SJSA1 (cell line): Measurements from ENCODE around the gene SRGAP2C. TPM values are rescaled to one million over a fixed set of nuclear protein-coding genes. Genes with fewer than 3 reads are reported as not detected.
"Not testable (repeated sequence)": the region's sequence is repeated elsewhere in the genome, so short reads cannot be mapped to it uniquely, and the experiment has no call there.

ENCODE experiments used
- DNase-seq, 2 experiments: peaks; one replicate each; pipeline ENCODE4 v3.0.0-alpha.2; 2015 to 2020; ENCODE audit warnings: low spot score in 2 of 2, low read depth in 1 of 2
- H3K27ac ChIP-seq: fragments of 250-450 bp; sonication (Bioruptor Pico); 2 replicates; pipeline ENCODE4 v1.5.1; 2020; ENCODE audit warnings: mild to moderate bottlenecking, moderate library complexity
- H3K27me3 ChIP-seq: fragments of 250-450 bp; sonication (Bioruptor Pico); replicated peaks from 2 replicates; pipeline ENCODE4 v1.5.1; 2020; ENCODE audit warnings: mild to moderate bottlenecking, moderate library complexity
- H3K36me3 ChIP-seq: fragments of 250-450 bp; sonication (Bioruptor Pico); 2 replicates; pipeline ENCODE4 v1.5.1; 2020; ENCODE audit warnings: mild to moderate bottlenecking
- H3K4me1 ChIP-seq: fragments of 250-450 bp; sonication (Bioruptor Pico); replicated peaks from 2 replicates; pipeline ENCODE4 v1.6.1; 2021; ENCODE audit warnings: mild to moderate bottlenecking
- H3K4me3 ChIP-seq: fragments of 250-450 bp; sonication (Bioruptor Pico); 2 replicates; pipeline ENCODE4 v1.5.1; 2020; ENCODE audit warnings: mild to moderate bottlenecking
- H3K9me3 ChIP-seq: fragments of 250-450 bp; sonication (Bioruptor Pico); replicated peaks from 2 replicates; pipeline ENCODE4 v1.5.1; 2020; ENCODE audit warnings: mild to moderate bottlenecking
- total RNA-seq: library from RNA; depleted of rRNA; stranded (reverse); fragments of >200 nt; shearing (Covaris generic); gene quantifications from 2 replicates; pipeline ENCODE4 v1.2.3, GENCODE V29; 2014

Gene SRGAP2C
- total RNA-seq, 1 experiment from 2014 or later, result 33.7 TPM

DNA sequence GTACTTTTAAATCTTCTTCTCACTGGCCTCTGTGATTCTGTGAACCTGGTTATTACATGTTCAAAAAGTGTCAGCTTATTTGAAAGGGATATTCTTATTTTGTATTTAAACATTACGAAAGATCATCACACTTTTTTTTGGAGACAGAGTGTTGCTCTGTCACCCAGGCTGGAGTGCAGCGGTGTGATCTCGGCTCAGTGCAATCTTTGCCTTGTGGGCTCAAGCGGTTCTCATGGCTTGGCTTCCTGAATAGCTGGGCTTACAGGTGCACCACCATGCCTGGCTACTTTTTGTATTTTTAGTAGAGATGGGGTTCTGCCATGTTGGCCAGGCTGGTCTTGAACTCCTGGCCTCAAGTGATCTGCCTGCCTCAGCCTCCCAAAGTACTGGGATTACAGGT lies 82.3 kb downstream of the SRGAP2C start:
- not testable (repeated sequence) for H3K36me3 ChIP-seq, DNase-seq, H3K27ac ChIP-seq, H3K4me3 ChIP-seq, H3K9me3 ChIP-seq, H3K27me3 ChIP-seq, H3K4me1 ChIP-seq

DNA sequence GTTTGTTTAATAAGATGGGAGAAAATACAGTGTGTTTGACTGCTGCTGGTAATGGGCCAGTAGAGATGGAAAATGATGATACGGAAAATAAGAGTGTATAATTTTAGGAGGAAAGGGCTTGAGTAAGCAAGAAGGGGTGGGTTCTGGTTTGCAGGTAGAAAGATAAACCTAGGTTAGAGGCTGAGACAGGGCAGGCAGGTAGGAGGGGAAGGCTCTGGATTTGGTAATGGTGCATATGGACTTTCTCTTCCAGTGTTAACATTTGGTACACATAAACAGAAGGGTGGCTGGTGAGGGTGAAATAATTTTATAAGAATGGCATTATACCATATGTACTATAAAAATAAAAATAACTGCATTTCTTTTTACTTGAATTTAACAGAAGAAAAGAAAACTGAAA lies 84.5 kb downstream of the SRGAP2C start:
- H3K9me3 ChIP-seq, H3K4me3 ChIP-seq, H3K27ac ChIP-seq, H3K36me3 ChIP-seq, DNase-seq, H3K27me3 ChIP-seq, H3K4me1 ChIP-seq: not testable (repeated sequence)

DNA sequence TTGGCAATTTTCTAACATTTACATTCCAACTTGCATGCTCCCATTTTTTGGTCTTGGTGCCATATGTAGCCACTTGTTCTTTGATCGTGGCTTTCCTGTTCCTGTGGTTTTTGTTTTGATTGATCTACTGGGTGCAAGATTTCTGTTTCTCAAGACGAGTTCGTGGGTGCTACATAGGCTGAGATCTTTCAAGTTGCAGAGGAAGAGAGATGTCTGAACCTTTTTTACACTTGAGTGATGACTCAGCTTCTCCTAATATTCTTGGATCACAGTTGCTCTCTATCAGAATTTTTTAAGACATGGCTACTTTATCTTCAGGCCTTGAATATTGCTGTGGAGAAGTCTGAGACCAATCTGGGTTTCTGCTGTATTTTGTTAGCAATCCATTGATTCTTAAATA lies 85.2 kb downstream of the SRGAP2C start:
- H3K27me3 ChIP-seq, DNase-seq, H3K36me3 ChIP-seq, H3K9me3 ChIP-seq, H3K27ac ChIP-seq, H3K4me3 ChIP-seq, H3K4me1 ChIP-seq: not testable (repeated sequence)

DNA sequence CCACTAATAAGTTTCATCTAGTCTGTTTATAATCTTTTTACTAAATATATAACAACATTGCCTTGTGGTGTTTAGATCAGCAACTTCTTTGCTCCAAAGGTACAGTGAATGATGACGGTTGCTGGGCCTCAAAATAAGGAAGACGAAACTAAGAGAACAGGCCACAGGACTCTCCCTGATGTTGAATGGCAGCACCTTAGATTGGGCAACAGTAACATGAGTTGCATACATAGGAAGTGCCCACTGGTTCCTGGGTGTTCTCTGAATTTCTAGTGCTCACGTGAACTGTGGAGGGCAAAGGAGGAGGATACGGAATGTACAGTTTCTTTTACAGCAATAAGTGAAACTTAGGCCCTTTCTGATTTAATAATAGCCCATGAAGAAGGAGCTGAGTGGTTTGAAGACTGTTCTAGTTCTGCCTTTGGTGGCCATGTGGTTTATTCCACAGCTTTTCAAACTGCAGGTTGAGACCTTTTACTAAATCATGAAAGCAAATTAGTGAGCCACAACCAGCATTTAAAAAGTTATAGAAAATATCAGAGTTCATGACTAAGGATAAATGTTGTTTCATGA lies 86.5 kb downstream of the SRGAP2C start:
- H3K27ac ChIP-seq, H3K4me1 ChIP-seq, H3K4me3 ChIP-seq, H3K9me3 ChIP-seq, H3K36me3 ChIP-seq, DNase-seq, H3K27me3 ChIP-seq: not testable (repeated sequence)

DNA sequence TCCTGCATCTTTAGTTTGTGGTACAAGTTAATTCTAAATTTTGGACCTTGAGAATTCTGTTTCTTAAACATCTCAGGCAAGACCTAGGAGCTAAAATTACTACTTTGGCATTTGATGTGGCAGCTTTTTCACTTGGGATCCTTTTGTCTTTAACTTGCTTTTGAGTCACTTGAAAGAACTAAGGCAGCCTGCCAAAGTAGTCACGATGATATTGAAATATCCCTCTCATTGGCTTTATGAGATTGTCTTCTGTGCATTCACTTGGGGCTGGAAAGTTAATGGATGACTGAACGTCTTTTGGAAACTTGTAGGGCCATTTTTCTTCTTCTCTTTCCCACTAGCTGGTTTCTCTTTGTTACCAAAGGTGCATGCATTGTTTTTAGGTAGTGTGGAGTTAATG lies 90.7 kb downstream of the SRGAP2C start:
- not testable (repeated sequence) for H3K9me3 ChIP-seq, H3K4me3 ChIP-seq, DNase-seq, H3K27me3 ChIP-seq, H3K27ac ChIP-seq, H3K36me3 ChIP-seq, H3K4me1 ChIP-seq

DNA sequence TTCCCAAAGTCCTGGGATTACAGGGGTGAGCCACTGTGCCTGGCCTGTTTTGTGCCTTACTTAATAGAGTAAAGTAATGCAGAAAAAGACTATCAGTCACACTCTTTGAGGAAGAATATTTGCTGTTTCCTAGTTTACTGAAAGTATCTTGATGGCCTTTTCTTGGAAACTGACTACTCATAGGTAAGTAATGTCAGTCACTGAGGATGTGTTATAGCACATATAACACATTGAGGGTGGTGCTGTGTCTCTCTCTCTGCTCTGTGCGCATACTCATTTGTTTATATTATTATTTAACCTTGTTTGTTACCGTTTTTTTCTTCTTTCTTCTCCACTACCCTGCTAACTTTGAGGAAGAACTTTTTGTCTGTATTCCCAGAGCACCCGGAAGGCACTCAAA lies 93.4 kb downstream of the SRGAP2C start:
- not testable (repeated sequence) for H3K4me3 ChIP-seq, H3K4me1 ChIP-seq, H3K27me3 ChIP-seq, H3K36me3 ChIP-seq, H3K9me3 ChIP-seq, H3K27ac ChIP-seq, DNase-seq

DNA sequence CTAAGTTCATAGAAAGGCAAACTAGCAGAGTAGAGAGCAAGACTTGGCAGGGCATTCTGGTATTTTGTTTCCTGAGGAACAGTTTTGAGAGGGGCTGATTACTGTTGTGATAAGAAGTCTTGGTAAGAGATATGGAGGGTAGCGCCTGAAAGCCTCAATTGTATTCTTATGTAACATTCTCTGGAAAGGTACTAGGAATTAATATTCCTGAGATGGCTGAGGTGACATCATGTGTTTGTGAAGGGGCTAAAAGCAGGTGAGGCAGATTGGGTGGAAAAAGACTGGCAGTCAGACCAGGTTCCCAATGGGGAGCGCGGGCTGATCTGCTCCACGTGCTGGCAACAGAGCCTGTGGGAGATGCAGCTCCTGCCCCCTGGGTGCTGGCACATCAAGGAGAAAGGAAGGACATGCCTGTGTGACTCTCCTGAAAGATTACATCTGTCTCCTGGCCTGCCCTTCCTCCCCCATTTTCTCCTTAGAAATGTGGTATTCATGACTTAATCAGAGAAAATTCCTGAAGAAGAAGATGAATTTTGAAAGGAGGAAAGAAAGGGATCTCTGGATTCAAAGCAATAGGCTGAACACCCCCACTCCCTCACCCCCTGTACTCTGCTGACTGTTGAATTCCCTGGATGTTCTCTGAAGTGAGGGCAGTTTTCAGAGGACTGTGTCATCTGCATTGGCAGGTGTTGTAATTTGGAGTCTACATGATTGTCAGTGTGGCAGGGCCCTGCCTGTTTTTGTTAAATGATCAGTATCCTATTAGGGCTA lies 94.2 kb downstream of the SRGAP2C start:
- peak in 1 of 2 experiments; percentile 5 for DNase-seq
- H3K9me3 ChIP-seq, H3K4me3 ChIP-seq, H3K36me3 ChIP-seq, H3K27me3 ChIP-seq, H3K4me1 ChIP-seq, H3K27ac ChIP-seq: not testable (repeated sequence)

DNA sequence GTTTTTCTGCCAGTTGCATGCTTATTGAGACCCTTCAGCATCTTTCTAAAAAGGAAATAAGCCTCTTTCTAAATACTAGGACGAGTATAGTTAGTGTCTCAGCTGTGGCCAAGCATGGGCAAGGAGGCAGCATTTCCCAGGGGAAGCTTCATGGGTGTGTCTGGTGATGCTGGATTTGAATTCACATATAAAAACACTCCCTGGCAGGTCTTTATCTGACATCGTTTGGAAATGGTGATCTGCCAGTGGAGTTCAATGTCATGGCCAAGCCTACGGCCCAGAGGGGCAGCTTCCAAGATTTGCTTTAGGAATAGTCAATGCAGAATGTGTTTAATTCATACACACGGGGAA lies 94.7 kb downstream of the SRGAP2C start:
- not testable (repeated sequence) for H3K4me1 ChIP-seq, H3K4me3 ChIP-seq, H3K27ac ChIP-seq, DNase-seq, H3K36me3 ChIP-seq, H3K27me3 ChIP-seq, H3K9me3 ChIP-seq

DNA sequence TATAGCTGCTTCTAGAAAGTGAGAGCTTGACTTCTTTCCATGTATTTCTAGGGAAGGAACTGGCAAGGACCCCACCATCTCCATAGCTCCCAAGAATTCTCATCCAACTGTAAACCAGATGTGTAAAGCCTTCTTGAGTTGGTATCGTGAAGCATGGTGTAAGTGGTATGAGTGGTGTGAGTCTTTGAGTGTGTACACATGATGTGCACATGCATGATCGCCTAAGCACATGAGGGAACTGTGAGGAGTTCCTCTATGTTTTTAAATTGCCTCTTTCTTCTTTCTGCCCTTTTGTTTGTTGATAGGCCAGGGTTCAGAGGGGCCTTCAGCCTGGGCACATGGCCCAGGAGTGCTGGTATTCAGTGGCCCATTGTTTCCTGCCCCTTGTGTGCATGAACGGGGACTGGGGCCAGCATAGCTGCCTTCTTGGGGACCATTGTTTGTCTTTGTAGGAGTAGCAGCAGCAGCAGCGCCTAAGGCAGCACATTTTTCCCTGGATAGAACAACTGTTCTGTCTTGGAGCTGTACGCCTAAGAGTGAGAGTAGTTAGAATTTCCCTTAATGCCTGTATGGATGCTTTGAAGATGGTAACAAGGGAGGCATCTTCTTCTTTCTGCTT lies 96.0 kb downstream of the SRGAP2C start:
- not testable (repeated sequence) for H3K36me3 ChIP-seq, DNase-seq, H3K4me3 ChIP-seq, H3K9me3 ChIP-seq, H3K4me1 ChIP-seq, H3K27ac ChIP-seq, H3K27me3 ChIP-seq

DNA sequence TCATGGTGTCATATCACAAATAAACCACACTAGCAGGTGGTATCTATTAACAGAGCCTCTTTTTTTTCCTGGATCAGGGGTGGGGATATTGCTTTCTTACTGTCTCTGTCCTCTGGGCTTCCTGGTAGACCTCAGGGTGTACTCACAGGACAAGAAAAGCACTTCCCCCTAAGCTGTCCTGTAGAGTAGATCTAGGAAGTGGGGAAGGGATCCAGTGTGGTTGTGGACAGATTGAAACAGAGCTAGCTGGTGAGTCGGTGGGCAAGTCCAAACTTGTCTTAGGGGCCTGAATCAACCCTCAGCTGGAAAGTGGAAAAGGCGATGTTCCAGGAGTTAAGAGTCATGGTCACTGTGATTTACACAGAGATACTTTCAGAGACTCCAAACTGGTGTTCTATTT lies 96.7 kb downstream of the SRGAP2C start:
- H3K27ac ChIP-seq, H3K4me3 ChIP-seq, H3K36me3 ChIP-seq, H3K27me3 ChIP-seq, DNase-seq, H3K4me1 ChIP-seq, H3K9me3 ChIP-seq: not testable (repeated sequence)

DNA sequence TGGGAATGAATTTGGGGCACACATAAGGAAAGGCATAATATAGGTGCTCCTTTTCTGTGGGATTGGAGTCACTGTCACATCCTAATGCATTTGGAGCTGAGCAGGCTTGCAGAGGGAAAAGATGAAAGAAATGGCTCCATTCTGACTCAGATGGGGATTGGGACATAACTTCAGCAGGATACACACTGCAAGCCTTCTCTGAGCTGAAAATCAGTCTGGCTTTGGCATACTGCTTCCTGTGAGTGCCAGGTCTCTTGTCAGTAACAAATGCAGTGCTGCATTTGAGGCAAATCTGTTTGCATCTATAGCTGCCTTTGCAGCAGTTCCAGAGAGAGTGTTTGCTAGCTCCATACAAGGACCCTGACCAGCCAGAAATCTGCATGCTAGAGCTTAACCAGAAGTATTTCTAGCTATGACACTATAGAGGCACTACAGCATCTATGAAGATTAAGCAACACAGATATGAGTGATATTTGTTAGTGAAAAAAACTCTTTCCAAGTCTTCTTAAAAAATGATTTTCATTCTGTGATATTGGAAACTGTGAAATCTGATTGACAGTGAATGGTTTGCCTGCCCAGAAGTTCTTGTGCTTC lies 98.9 kb downstream of the SRGAP2C start:
- H3K27me3 ChIP-seq, H3K9me3 ChIP-seq, H3K4me3 ChIP-seq, DNase-seq, H3K36me3 ChIP-seq, H3K27ac ChIP-seq, H3K4me1 ChIP-seq: not testable (repeated sequence)

DNA sequence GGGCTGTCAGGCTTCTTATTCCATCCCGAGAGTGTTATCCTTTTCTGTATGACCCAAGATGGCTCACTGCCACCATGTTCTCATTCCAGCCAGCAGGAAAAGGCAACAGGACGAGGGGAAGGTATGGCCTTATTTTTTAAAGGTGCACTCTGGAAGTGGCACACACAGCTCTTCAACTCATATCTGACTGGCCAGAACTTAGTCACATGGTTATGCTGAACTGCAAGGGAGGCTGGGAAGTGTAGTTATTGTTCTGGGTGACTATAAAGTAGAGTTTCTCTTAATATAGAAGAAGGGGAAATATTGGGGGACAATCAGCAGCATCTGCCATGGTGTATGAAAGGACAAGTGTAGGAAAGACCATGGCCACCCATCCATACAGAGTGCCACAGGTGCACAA lies 107.8 kb downstream of the SRGAP2C start:
- H3K9me3 ChIP-seq, DNase-seq, H3K4me3 ChIP-seq, H3K36me3 ChIP-seq, H3K27ac ChIP-seq, H3K27me3 ChIP-seq, H3K4me1 ChIP-seq: not testable (repeated sequence)

DNA sequence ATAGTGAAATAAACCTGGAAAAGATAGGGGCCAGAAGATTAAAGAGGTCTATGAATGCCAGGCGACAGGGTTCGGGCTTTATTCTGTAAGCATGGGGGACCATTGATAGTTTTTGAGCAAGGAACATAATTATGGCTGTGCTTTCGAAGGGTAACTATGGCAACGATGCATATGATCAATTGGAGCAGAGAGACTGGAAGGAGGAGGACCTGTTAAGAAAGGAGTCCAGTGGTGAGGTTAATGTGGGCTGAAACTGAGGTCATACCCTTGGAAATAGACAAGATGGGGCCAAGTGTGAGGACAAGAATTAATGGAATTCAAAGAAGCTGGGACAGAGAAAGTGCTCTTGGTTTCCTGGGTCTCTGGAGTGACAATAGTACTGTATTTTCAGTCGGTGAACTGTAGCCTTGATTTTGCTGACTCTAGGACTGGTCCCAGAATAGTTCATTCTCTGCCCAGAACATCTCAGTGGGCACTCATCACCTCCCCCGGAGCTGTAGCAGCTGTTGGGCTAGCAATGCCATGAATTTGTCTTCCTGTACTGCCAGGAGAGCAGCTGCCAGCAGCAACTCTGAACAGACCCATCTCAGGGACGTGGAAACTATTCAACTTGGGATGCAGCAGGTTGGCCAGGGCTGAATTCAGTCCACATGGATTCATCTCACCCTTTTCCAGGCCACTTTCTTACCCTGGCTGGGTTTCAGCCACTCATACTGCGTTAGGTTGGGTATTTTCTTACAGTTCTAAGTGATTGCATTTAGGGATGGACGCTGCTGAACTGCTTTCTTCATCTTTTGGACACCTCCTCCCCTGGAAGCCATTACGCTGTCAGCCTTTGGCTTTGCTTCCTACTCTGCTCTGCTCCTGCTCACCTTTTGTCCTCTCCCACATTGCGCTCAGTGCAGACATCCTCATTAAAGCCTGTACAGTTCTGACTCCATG lies 108.8 kb downstream of the SRGAP2C start:
- H3K27ac ChIP-seq, H3K4me3 ChIP-seq, H3K27me3 ChIP-seq, H3K9me3 ChIP-seq, H3K4me1 ChIP-seq, H3K36me3 ChIP-seq: not testable (repeated sequence)
- DNase-seq, result peak in 1 of 2 experiments; percentile 0

DNA sequence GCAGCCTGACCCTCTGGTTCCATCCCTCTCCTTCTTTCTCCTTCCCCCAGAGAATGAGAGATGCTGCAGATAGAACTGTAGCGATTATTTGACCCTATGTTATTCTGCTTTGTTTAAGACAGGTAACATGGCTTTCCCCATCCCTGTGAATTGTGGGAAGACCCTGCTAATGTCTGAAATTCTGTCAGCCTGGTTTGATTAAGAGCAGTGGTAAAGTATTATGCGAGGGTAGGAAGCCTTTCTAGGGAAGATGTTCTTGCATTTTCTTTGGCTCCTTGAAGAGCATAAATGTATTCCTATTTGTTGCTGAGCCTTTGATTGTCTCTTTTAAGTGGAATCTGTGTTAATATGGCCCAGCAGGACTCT lies 109.4 kb downstream of the SRGAP2C start:
- H3K27me3 ChIP-seq, H3K9me3 ChIP-seq: not testable (repeated sequence)

More for the DNA sequence above, 109.4 kb downstream of the SRGAP2C start:
- H3K36me3 ChIP-seq, H3K27ac ChIP-seq, H3K4me1 ChIP-seq, H3K4me3 ChIP-seq, DNase-seq: not testable (repeated sequence)
